ENCODE measurements around the gene PRDM2.

PRDM2 gene

GRCh38 chr1:13832100-13832499 is 132.1 kb downstream of the PRDM2 start:
- no peak for ATAC-seq

GRCh38 chr1:13832536-13832935 is 132.5 kb downstream of the PRDM2 start:
- TF ChIP-seq TSHZ2 (CRISPR knock-in tag; IDR thresholded peaks at IDR 0.05) (no peak), ZNF70 (CRISPR knock-in tag; IDR thresholded peaks at IDR 0.05) (no peak), SNAI2 (CRISPR knock-in tag; IDR thresholded peaks at IDR 0.05) (no peak), ZFP3 (CRISPR knock-in tag; IDR thresholded peaks at IDR 0.05) (no peak), POU6F1 (CRISPR knock-in tag; IDR thresholded peaks at IDR 0.05; ENCODE audit: borderline replicate concordance, low read depth) (no peak)
- ATAC-seq: no peak

More at GRCh38 chr1:13832100-13832499, 132.1 kb downstream of the PRDM2 start:
- TF ChIP-seq OSR1 (CRISPR knock-in tag; IDR thresholded peaks at IDR 0.05) (no peak), PATZ1 (CRISPR knock-in tag; IDR thresholded peaks at IDR 0.05; ENCODE audit: borderline replicate concordance) (no peak), ISL1 (CRISPR knock-in tag; IDR thresholded peaks at IDR 0.05) (no peak), ZC3H10 (CRISPR knock-in tag; IDR thresholded peaks at IDR 0.05) (no peak), TSHZ2 (CRISPR knock-in tag; IDR thresholded peaks at IDR 0.05) (no peak), ARNTL (CRISPR knock-in tag; IDR thresholded peaks at IDR 0.05; ENCODE audit: borderline replicate concordance, low read depth) (no peak), ZNF70 (CRISPR knock-in tag; IDR thresholded peaks at IDR 0.05) (no peak), POU6F1 (CRISPR knock-in tag; IDR thresholded peaks at IDR 0.05; ENCODE audit: borderline replicate concordance, low read depth) (no peak), SNAI2 (CRISPR knock-in tag; IDR thresholded peaks at IDR 0.05) (no peak), ZNF565 (CRISPR knock-in tag; conservative IDR thresholded peaks at IDR 0.05; ENCODE audit: low read depth) (no peak), TCF4 (CRISPR knock-in tag; IDR thresholded peaks at IDR 0.05; ENCODE audit: borderline replicate concordance) (no peak), TOX (CRISPR knock-in tag; IDR thresholded peaks at IDR 0.05; ENCODE audit: borderline replicate concordance) (no peak), CSRNP3 (CRISPR knock-in tag; IDR thresholded peaks at IDR 0.05) (no peak), ZFP3 (CRISPR knock-in tag; IDR thresholded peaks at IDR 0.05) (no peak)

- no peak for ATAC-seq
- TF ChIP-seq CREB5 (CRISPR knock-in tag; IDR thresholded peaks at IDR 0.05; ENCODE audit: low read depth): no peak
- no peak for TF ChIP-seq ZC3H10 (CRISPR knock-in tag; IDR thresholded peaks at IDR 0.05)
- no peak for TF ChIP-seq PPARA (CRISPR knock-in tag; IDR thresholded peaks at IDR 0.05; ENCODE audit: borderline replicate concordance)
- no peak for TF ChIP-seq BACH2 (CRISPR knock-in tag; IDR thresholded peaks at IDR 0.05; ENCODE audit: borderline replicate concordance)
- no peak for TF ChIP-seq POU6F1 (CRISPR knock-in tag; IDR thresholded peaks at IDR 0.05; ENCODE audit: borderline replicate concordance, low read depth)
- no peak for TF ChIP-seq SNAI2 (CRISPR knock-in tag; IDR thresholded peaks at IDR 0.05)
- TF ChIP-seq ZFP3 (CRISPR knock-in tag; IDR thresholded peaks at IDR 0.05): no peak
- TF ChIP-seq TSHZ2 (CRISPR knock-in tag; IDR thresholded peaks at IDR 0.05): no peak
Observed at GRCh38 chr1:13836136-13836535, 136.1 kb downstream of the PRDM2 start.

Measured in SK-N-SH treated with all-trans-retinoic acid at 6 μM for 48 hours (cell line).